GM21723 (cell line): ENCODE measurements around the gene DDAH1.
A peak's percentile ranks its signal among the peaks of the same experiment; 100 is the strongest.
"Not testable (repeated sequence)": the region's sequence is repeated elsewhere in the genome, so short reads cannot be mapped to it uniquely, and the experiment has no call there.

Experiments
- ATAC-seq: cut with Tn5 transposase; IDR thresholded peaks from one replicate; pipeline ENCODE4 v1.9.1; 2021; ENCODE audit warnings: mild to moderate bottlenecking, moderate library complexity; ENCODE audit not compliant: unreplicated experiment

Gene DDAH1

DNA sequence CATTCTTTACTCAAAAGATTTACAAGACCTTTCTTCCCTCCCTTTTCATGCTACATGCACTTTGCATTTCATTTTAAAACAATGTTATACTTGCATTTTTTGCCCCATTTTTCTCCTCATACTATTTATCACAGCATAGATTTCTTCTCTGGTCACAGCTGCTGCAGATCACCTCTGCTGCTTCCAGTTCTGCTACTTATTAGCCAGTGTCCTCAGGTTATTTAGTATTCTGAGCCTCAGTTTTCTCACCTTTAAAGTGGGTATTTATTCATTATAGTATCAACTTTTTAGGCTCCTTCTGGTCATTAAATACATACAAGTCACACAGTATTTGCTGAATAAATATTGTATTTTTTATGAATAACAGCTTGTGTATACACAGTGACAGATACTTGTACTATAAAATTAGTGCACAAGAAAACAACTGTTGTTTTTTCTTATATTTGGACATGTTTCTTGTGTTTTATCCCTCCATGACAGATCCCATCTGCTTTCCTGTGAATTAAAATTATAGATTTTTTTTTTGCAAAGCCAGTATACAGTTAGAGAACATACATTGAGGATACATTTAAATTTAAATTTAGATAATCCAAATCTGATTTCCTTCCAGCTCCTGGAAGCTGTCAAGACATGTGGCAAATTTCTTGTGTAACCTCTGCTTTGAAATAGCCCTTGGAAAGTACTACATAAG is 103.2 kb downstream of the DDAH1 start:
- ATAC-seq = no peak

DNA sequence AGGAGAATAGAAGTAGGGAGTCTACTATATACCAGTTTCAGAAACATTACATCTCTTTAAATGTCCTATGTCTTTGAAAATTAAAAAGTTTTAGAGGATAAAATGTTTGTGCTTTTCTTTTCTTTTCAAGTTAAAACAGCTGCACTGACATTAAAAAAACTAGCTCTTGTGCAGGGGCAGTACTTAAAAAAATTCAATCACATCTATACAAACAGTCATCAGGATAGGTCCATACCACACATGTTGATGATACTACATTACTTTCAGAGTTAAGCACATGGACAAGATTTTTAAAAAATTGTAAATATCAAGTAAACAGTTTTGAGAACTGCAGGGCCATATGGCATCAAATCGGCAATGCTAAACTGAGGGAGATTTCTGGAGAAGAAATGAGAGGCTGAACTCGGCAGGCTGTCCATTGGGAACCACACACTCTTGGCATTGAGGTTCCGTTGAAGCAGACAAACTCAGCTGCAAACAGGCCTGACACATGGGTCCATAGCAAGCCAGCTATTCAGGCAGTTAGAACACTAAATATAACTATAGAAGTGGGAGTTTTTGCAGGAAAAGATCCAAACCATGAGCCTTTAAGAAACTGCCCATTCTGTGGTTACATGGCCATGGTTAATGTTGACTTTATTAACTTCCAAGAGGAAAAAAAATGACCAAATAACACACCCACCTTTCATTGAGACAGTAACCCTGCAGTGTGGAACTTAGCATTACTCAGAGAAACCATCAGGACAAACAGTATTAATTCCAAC is 104.0 kb downstream of the DDAH1 start:
- ATAC-seq = no peak

DNA sequence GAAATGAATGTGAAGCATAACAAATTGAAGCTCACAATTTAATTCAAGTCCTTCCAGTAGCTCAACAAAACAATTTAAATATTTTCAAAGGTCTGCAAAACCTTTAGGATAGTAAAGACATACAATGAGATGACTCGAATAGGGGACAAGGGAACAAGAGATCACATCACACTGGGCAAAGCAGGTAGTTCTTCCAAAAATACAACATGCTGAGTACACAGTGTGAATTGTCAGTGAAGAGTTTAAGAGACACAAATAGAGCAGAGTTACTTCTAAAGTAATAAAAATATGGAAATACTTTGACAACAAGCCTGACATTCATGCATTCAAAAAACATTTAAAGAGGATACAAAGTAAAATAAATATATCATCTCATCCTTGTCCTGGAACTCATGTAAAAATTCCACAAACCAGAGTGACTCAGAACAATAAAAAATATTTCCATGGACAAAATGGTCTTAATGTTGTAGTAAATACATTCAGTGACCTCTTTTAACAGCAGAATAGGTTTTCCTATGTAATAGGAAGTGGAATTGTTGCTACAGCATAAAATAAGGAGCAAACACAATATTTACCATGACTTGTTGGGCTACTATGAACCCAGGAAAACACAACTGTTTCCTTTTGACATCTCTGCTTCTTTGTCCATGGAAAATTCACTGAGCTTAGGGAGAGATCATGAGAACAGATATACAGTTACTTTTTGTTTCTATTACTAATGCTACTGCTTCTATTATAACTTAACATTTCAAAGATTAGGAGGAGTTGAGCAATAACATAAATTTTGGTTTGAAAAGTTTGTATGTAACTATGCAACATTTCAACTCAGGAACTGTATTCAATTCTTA is 104.9 kb downstream of the DDAH1 start:
- ATAC-seq = no peak

DNA sequence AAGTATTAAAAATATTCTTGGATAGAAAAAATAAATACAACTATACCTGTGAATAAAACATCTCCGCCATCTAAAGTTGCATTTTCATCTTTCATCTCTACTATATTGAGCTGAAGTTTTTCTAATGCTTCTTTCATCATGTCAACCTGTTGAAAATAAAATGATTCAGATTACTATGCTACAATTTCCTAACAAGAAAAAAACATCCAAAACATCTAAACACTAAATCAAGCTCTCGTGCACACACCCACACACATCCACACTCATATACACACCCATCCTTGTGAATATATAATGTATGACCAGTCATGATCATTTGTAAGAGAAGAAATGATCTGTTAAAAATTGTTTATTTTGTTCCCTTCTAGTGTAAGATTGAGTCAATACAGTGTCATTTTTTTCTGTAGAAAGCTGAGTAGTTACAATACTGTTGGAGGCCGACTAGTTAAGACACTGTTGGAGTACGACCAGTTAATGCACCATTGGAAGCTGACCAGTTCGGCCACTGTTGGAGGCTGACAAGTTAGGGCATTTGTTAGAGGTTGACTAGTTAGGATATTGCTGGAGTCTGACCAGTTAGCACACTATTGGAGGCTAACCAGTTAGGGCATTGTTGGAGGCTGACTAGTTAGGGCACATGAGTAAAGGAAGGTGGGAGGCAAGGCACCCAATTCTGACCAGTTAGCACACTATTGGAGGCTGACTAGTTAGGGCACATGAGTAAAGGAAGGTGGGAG is 106.1 kb downstream of the DDAH1 start:
- ATAC-seq = no peak

DNA sequence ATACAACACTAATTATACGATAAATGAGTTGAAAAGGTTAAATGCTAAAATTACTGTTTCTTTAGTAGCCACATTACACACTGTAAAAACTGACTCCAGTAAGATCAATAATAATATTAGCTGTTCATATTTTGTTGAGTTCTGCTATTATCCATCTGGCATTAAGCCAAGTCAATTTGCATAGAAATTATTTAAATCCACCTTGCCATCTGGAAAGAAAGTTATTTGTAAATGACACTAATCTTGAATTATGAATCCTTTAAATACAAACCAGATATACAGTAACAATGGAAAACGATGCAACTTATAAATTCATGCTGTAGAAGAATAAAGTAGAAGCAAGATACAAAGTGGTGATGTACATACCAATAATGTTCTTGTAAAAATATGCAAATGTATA is 107.1 kb downstream of the DDAH1 start:
- no peak for ATAC-seq

DNA sequence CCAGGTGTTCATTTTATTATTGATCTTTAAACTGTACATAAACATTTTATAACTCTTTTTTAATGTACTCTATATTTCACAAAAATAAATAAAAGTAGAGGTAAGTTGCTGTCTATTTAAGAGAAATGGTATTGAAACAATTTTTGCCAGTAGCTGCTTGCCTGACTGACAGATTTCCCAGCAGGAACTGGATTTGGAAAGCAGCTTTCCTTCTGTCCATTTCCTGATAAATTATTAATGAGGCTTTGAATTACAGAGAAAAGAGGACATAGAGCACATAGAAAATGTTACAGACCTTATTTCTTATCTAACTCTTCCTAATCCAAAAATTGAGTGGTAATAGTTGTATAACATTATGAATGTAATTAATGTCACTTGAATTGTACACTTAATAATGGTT is 108.8 kb downstream of the DDAH1 start:
- ATAC-seq = no peak

DNA sequence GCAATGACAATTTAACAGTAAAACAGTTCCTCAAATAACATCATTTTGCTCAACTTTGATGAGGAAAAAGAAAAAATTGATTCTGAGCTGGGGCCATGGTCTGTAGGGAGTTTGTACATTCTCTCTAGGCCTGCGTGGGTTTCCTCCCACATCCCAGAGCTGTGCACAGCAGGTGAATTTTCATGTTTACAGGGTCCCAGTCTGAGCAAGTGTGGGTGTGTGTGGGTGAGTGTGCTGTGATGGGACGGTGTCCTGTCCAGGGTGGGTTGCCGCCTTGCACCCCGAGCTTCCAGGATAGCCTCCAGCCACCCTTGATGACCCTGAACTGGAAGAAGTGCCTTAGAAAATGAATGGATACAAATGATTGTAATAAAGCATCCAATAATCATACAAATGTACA is 112.9 kb downstream of the DDAH1 start:
- no peak for ATAC-seq

DNA sequence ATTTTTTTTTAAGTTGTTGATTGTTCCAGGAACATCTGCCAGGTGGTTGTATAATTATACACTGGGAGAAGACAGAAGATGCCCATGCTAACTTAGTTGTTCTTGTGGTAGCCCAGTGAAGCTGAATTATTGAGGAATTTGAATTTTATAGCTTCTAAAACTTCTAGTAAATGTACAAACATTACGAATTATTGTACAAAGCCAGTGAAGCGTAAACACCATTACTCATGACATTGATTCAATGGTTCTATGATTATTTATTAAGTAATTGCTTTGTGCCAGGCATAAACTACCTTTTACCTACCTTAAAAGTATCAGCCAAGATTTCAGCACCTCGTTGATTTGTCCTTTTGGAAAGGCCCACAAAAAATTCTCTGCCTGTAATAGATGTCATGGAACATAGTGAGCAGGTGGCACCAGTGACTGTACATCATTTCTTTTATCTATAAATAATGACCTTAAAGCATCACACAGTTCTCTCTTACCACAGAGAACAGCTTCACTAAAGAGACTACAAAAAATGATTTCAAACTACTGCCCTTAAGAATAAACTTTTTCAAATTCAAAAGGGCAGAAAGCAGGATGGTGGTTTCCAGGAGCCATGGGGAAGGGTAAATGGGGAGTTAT is 113.6 kb downstream of the DDAH1 start:
- ATAC-seq = no peak

DNA sequence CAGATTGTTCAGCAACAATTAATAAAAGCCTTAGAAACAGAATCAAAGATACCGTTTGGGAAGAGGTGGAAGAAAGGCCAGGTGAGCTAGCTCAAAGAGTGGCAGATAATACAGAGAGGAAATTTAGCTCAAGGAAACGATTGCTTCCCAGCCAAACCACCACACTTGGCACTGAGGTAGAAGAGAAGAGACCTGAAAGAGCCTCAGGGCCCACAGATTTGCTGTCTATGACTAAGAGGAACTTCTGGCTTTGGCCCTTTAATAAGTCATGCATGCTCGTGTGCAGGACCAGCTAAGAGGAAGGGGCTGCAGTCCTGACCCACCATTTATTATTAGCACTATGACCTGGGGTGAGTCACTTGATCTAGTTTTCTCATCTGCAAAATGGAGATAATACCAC is 115.7 kb downstream of the DDAH1 start:
- no peak for ATAC-seq

DNA sequence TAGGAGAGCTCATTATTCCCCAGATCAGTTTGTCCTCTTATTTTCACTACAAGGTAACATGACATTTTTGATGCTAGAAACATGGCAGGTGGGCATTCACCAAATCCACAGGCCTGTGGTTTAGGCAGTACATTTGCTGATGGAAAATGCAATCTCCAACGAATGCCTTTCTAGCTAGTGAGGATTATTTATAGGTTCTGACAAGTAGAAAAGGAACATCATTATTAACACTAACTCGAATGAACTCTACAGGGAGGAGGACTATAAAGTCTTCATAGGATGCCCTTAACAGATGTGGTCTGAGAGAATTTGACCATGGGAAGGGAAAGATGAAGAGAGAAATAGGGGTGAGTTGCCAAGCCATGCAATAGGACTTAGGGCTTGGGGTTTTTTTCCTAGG is 117.1 kb downstream of the DDAH1 start:
- ATAC-seq = no peak

DNA sequence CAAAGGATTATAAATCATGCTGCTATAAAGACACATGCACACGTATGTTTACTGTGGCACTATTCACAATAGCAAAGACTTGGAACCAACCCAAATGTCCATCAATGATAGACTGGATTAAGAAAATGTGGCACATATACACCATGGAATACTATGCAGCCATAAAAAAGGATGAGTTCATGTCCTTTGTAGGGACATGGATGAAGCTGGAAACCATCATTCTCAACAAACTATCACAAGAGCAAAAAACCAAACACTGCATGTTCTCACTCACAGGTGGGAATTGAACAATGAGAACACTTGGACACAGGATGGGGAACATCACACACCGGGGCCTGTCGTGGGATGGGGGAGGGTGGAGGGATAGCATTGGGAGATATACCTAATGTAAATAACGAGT is 117.7 kb downstream of the DDAH1 start:
- ATAC-seq = not testable (repeated sequence)

DNA sequence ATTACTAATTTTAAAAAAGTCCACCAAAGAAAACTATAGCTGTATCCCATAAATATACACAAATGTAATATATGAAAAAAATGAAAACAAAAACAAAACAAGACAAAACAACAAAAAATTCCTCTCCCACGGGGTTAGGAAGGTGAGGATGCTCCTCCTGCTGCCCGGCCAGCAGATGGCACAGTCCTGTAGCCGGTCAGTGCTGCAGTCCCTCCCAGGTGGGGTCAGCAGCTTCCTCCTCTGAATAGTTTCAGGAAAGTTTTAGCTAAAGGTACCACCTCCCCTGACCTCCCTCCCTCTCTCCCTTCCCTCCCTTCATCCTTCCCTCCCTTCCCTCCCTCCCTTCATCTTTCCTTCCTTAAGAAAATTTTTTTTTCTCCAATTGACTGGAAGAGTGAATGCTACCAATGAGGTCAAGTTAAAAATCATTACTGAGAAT is 120.7 kb downstream of the DDAH1 start:
- no peak for ATAC-seq

DNA sequence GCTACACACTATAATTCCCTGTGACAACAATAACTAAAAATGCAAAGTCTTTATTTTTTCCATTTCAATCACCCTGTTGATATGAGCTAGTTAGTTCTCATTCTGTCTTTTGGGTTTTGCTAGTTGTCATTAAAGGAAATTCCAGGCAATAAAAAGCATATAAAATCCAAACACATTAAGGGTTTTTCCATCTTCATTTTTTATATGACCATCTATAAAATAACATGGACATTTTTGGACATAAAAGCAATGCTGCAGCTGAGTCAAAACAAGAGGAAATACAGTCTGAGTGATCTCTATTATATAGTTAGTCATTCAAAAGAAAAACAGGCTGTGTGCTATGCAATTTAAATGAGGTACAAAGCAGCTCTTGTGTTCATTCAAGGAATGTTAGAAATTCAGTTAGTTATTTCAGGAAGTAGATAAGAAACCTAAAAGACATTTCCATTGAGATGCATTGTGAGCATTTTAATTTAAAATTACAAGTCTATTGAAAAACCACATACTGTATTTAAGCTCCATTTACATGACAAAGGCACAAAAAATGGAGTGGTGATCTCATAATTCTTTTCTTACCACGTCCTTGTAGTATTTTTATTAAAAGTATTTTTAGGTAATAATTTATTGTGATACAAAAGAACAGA is 121.2 kb downstream of the DDAH1 start:
- ATAC-seq = no peak

DNA sequence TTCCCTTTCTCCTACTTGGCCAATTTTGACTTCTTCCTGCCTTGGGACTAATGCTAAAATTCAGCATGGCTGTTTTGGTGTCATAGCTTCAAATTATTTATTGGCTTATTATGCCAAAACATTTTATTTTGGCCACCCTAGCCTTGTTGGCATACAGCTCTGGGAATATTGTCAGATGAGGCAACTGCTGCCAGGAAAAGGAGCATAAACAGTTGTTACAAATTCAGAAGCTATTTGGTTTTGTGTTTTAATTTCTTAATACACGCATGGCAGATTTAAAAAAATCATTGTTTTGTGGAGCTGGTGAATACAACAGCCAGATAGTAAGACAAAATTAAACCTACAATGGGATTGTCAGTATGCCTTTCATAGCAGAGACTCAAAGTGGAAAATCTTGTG is 121.7 kb downstream of the DDAH1 start:
- no peak for ATAC-seq

DNA sequence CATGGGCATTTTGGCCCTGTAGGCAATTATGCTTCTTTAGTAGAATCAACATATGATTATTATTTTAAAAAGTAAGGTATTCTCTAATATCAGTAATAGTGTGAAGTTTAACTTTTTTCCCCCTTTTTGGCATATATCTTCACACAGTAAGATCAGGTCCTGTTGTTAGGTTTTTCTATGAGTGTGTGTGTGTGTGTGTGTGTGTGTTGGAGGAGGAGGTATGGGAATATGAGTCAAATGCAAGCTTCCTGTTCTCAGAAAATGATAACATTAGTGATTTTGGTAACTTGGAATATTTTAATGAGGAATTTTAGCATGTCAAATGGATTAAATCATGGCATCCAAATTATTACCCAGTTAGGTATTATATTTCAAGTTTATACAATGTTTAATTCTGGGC is 122.8 kb downstream of the DDAH1 start:
- ATAC-seq = no peak

DNA sequence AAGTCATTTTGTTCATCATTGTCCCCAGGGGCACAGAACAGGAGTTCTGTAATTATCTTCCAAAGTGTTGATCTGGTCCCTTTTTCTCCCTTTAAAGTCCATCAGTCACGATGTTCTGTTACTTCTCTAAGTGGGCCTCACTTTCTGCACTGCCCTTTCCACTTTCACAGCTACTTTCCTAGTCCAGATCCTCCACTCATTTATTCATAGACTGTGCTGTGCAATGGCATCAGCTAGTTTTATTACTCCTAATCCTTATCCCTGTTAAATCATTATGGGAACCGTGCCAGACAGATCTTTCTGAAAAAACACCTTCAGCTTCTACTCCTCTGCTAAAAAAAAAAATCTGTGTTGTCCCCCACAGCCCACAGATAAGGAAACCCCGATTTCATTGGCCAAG is 124.5 kb downstream of the DDAH1 start:
- no peak for ATAC-seq

DNA sequence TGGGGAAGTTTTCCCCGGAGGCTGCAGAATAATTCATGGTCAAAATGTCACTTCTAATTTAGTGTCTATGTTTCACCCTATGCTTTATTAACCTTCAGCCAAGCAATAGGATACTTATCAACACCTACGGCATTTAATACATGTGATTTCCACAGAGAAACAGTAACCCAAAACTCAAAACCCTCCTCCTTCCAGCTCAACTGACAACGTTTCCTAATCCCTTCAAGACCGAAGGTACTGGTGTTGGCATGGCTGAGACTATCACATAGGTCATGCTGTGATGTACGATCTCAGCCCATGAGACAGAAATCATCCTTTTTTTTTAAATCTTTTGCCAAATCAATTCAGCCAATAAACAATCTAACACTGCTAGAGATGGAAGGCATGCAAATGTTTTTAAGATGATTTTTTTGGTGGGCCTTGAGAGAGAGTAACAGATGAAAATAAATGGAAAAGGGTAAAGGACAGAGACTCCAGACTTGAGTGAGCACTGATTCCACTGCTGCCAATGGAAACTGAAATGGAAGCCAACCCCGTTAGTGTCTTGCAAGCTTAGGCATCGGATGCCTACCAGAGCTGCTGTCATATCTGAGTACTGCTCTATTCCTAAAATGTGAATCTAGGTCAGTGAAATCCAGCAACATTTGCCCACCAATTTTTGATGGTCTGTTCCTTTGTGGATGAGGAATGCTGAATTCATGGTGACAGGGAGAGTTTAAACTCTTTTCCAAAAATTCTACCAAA is 125.1 kb downstream of the DDAH1 start:
- no peak for ATAC-seq

DNA sequence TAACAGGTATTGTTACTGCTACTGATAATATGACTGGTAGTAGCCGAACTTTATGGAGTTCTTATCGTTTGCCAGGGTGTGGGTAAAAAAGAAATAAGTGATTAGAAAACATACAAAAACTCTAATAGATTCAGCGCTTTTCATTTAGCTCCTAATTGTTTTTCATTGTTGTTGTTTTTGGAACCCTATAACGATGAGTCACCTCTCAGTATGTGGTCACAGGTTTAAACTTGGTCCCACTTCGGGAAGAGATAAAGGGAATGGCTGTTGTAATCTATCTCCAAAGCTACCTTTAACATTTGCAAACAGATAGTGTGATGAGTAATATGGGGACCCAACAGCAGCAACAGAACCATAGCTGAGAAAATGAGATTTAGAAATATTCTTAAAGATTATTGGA is 125.9 kb downstream of the DDAH1 start:
- no peak for ATAC-seq

DNA sequence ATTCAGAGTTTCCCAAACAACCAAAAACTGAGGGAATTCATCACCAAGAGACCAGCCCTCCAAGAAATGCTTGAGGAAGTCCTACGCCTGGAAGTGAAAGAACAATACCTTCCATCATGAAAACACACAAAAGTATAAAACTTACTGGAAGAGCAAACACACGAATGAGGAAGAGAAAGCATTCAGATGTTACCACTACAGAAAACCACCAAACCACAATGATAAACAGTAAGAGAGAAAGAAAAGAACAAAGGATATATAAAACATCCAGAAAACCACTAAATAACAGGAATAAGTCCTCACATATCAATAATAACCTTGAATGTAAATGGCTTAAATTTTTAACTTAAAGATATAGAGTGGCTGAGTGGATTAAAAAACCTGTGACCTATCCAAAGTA is 130.0 kb downstream of the DDAH1 start:
- ATAC-seq = peak; percentile 67
